GM12878 (cell line): ENCODE results near the gene RNF220. TPM values are rescaled to one million over a fixed set of nuclear protein-coding genes. Genes with fewer than 3 reads are reported as not detected.

ENCODE experiments used
- ATAC-seq: fragments of 200-7000 bp; cut with Tn5 transposase; 3 replicates; pipeline ENCODE4 v1.9.1; 2020; ENCODE audit warnings: mild to moderate bottlenecking, moderate library complexity
- BruUV-seq: library from RNA; stranded (reverse); fragments of 400-500 nt; replicated peaks from 2 replicates; lab custom pipeline; 2021; lab: Mats Ljungman, UMichigan
- CTCF ChIA-PET: fragments of 300-600 bp; sonication (Branson Sonifier 250); formaldehyde crosslinking; extraction: SDS; loops from one replicate; lab custom pipeline; 2021; ENCODE audit warnings: inconsistent platforms; lab: Yijun Ruan, JAX
- POLR2A ChIA-PET: fragments of 350-600 bp; formaldehyde crosslinking; extraction: SDS; loops from one replicate; lab custom pipeline; 2021; ENCODE audit warnings: inconsistent platforms; lab: Charles Lee
- RAD21 ChIA-PET: fragments of 300-600 bp; sonication (Branson Sonifier 250); formaldehyde crosslinking; loops from one replicate; lab custom pipeline; 2023; ENCODE audit warnings: antibody characterized with exemption; ENCODE audit not compliant: unreplicated experiment; lab: Charles Lee
- SMC1A ChIA-PET: fragments of 300-600 bp; sonication (Branson Sonifier 250); formaldehyde crosslinking; loops from one replicate; lab custom pipeline; 2023; ENCODE audit not compliant: unreplicated experiment, uncharacterized antibody; lab: Charles Lee
- DNase-seq: peaks from one replicate; pipeline ENCODE4 v3.0.0-alpha.2; 2011; ENCODE audit warnings: low read depth, low spot score
- FAIRE-seq: peaks from 3 replicates; lab custom pipeline; 2011; peaks lifted over from hg19 to GRCh38; lab: Jason Lieb, UNC
- H2AFZ ChIP-seq: 2 replicates; pipeline ENCODE4 v1.6.0; 2011; ENCODE audit warnings: low read depth, low read length, control low read depth; ENCODE audit not compliant: control insufficient read depth
- H3K27ac ChIP-seq: 2 replicates; pipeline ENCODE4 v1.5.1; 2011; ENCODE audit warnings: control low read depth; ENCODE audit not compliant: control insufficient read depth, insufficient read depth
- H3K27me3 ChIP-seq, 2 experiments: replicated peaks in 1 of 2; 2 replicates each; pipeline versions ENCODE4 v1.6.0 to v1.6.1; 2011; ENCODE audit warnings: low read length in 1 of 2; ENCODE audit not compliant: control insufficient read depth in 2 of 2, insufficient read depth in 2 of 2
- H3K36me3 ChIP-seq, 2 experiments: 2 replicates each; pipeline ENCODE4 v1.5.1; 2011; ENCODE audit warnings: low read length in 1 of 2; ENCODE audit not compliant: control insufficient read depth in 2 of 2, insufficient read depth in 2 of 2
- H3K4me1 ChIP-seq: 2 replicates; pipeline ENCODE4 v1.6.1; 2011; ENCODE audit warnings: mild to moderate bottlenecking, low read length, moderate library complexity, mixed read lengths; ENCODE audit not compliant: control insufficient read depth, insufficient read depth
- H3K4me2 ChIP-seq: 2 replicates; pipeline ENCODE4 v1.6.0; 2011; ENCODE audit warnings: control low read depth; ENCODE audit not compliant: control insufficient read depth, insufficient read depth
- H3K4me3 ChIP-seq: fragments of 200-600 bp; sonication (generic); 2 replicates; pipeline ENCODE4 v1.5.1; 2016
- H3K79me2 ChIP-seq: 2 replicates; pipeline ENCODE4 v1.6.0; 2011; ENCODE audit warnings: low read length; ENCODE audit not compliant: control insufficient read depth, insufficient read depth
- H3K9ac ChIP-seq: 2 replicates; pipeline ENCODE4 v1.8.0; 2011; ENCODE audit warnings: low read length, control low read depth, mixed read lengths; ENCODE audit not compliant: control insufficient read depth, insufficient read depth
- H3K9me3 ChIP-seq: replicated peaks from 3 replicates; pipeline ENCODE4 v1.5.1; 2011; ENCODE audit warnings: mild to moderate bottlenecking, low read length; ENCODE audit not compliant: control insufficient read depth, insufficient read depth
- H4K20me1 ChIP-seq: 2 replicates; pipeline ENCODE4 v1.6.0; 2011; ENCODE audit not compliant: control insufficient read depth, insufficient read depth
- BCLAF1 ChIP-seq: fragments of 450-650 bp; IDR thresholded peaks from 2 replicates; pipeline ENCODE4 v1.6.1; 2017; ENCODE audit warnings: antibody characterized with exemption, mild to moderate bottlenecking, moderate library complexity
- CHD4 ChIP-seq: fragments of 200-600 bp; sonication (generic); IDR thresholded peaks from 2 replicates; pipeline ENCODE4 v1.6.1; 2016; ENCODE audit warnings: mild to moderate bottlenecking
- IRF3 ChIP-seq: fragments of 450-650 bp; IDR thresholded peaks from 2 replicates; pipeline ENCODE4 v1.6.1; 2014; ENCODE audit warnings: mild to moderate bottlenecking
- MEF2A ChIP-seq: IDR thresholded peaks from 2 replicates; pipeline ENCODE4 v1.6.1; 2011; ENCODE audit warnings: low read depth, mild to moderate bottlenecking, low read length, moderate library complexity; ENCODE audit not compliant: insufficient read depth
- NFIC ChIP-seq: IDR thresholded peaks from 2 replicates; pipeline ENCODE4 v1.6.1; 2012; ENCODE audit warnings: low read depth, mild to moderate bottlenecking, inconsistent platforms, low read length, moderate library complexity
- POLR2AphosphoS2 ChIP-seq: IDR thresholded peaks from 2 replicates; pipeline ENCODE4 v1.6.1; 2011; ENCODE audit warnings: low read depth, mild to moderate bottlenecking, low read length, improper control_type of control experiment, moderate library complexity
- RELA ChIP-seq: fragments of 450-650 bp; IDR thresholded peaks from 2 replicates; pipeline ENCODE4 v1.8.0; 2014; ENCODE audit warnings: borderline replicate concordance; ENCODE audit not compliant: partially characterized antibody
- SIN3A ChIP-seq: IDR thresholded peaks from 2 replicates; pipeline ENCODE4 v1.6.1; 2012; ENCODE audit warnings: low read depth, low read length, improper control_type of control experiment
- SMAD1 ChIP-seq: fragments of 450-650 bp; IDR thresholded peaks from 2 replicates; pipeline ENCODE4 v1.6.1; 2018; ENCODE audit warnings: mild to moderate bottlenecking, low read depth; ENCODE audit not compliant: partially characterized antibody
- SMC3 ChIP-seq: IDR thresholded peaks from 2 replicates; pipeline ENCODE4 v1.6.1; 2011; ENCODE audit warnings: low read length, improper control_type of control experiment, borderline replicate concordance
- SUZ12 ChIP-seq: fragments of 200-600 bp; sonication (generic); IDR thresholded peaks from one replicate; pipeline ENCODE4 v1.6.1; 2018; ENCODE audit warnings: antibody characterized with exemption, mild to moderate bottlenecking; ENCODE audit not compliant: unreplicated experiment
- ZNF24 ChIP-seq: fragments of 450-650 bp; IDR thresholded peaks from 2 replicates; pipeline ENCODE4 v1.6.1; 2017; ENCODE audit warnings: antibody characterized with exemption, mild to moderate bottlenecking
- WGBS: methylation state at CpG from one replicate; pipeline ENCODE4 v1.1.6; 2016; ENCODE audit warnings: low lambda C conversion rate; ENCODE audit not compliant: insufficient replicate concordance, insufficient coverage; ENCODE audit errors: missing lambda C conversion rate; 5-methylcytosine and 5-hydroxymethylcytosine counted together
- in situ Hi-C: fragments of 300-500 bp; cut with MboI; formaldehyde crosslinking; loops from 9 replicates; pipeline ENCODE4 v1.14.3; 2018; ENCODE audit warnings: mixed read lengths
- intact Hi-C: fragments of 100-400 bp; cut with micrococcal nuclease; formaldehyde crosslinking; loops from one replicate; pipeline ENCODE4 v1.14.2; 2022; ENCODE audit not compliant: unreplicated experiment
- polyA plus RNA-seq, 11 experiments: library from polyadenylated mRNA; depleted of rRNA in 4 of 11; unstranded in 6 of 11; stranded (reverse) in 5 of 11; fragments of >200 nt; fragmentation: Nextera tagmentation in 4 of 11; fragmentation: Illumina TruSeq in 1 of 11; extraction: Ambion mirVana in 4 of 11; extraction: Trizol in 1 of 11; gene quantifications; 1 replicate in 1 of 11; 2 replicates in 10 of 11; pipeline versions ENCODE4 v1.2.1 to v1.2.3, GENCODE V29; 2011 to 2016; ENCODE audit warnings: inconsistent platforms in 2 of 11, missing spikeins in 2 of 11, low read depth in 1 of 11
- total RNA-seq, 4 experiments: library from RNA; depleted of rRNA in 3 of 4; stranded (reverse); fragments of >200 nt in 3 of 4; fragmentation: Illumina TruSeq in 1 of 4; extraction: Trizol in 1 of 4; gene quantifications; 2 replicates each; pipeline versions ENCODE4 v1.2.1 to v1.2.3, GENCODE V29; 2013 to 2021

The RNF220 gene
- total and polyA plus RNA-seq, 10 of the 15 experiments (the other 5 are each of a cell fraction or from before 2014, with no cell fraction given), result 4.6 to 84.1 (median 53.7) TPM

GRCh38 chr1:44417351-44418021 lies 12.4 kb downstream of the RNF220 start:
- no peaks in the 10 kb centered on the region for H3K79me2 ChIP-seq
- H3K4me1 ChIP-seq, result no peaks in the 10 kb centered on the region
- H3K36me3 ChIP-seq, result no peaks in the 10 kb centered on the region
- POLR2A ChIA-PET, result no interaction called here
- intact Hi-C loops, result no loop called here
- no peak overlapping the region for H3K4me2 ChIP-seq
- peak; percentile 33; the same call in 2 of the 3 replicates for ATAC-seq
- CTCF ChIA-PET, result no interaction called here
- WGBS, result 10% methylated on average over 46 of the region's 65 CpGs
- no peak overlapping the region for H3K27ac ChIP-seq
- H3K9ac ChIP-seq, result no peak overlapping the region
- H3K9me3 ChIP-seq, result no peaks in the 10 kb centered on the region
- peaks cover 15 to 30% of the 10 kb centered on the region in 2 experiments for H3K27me3 ChIP-seq
- FAIRE-seq, result no peak
- TF ChIP-seq SUZ12, result peak; percentile 97
- TF ChIP-seq CHD4, result no peak
- TF ChIP-seq, all 136 proteins: peak for 1
- no peak for DNase-seq
- in situ Hi-C loops, result no loop called here
- Histone ChIP-seq H2AFZ (no peak overlapping the region), H3K4me3 (no peak overlapping the region), H4K20me1 (no peaks in the 10 kb centered on the region; the same call in 1 of the 2 replicates)
- BruUV-seq, result no TSS peak
- RAD21 ChIA-PET, result no interaction called here
- SMC1A ChIA-PET, result no interaction called here

- intact Hi-C loops, result no loop called here
- H3K9ac ChIP-seq, result no peak overlapping the region
- no peak overlapping the region for H3K4me2 ChIP-seq
- H3K27me3 ChIP-seq, result peaks cover 12 to 32% of the 10 kb centered on the region in 2 experiments
- in situ Hi-C loops, result no loop called here
- BruUV-seq, result no TSS peak
- POLR2A ChIA-PET, result no interaction called here
- H4K20me1 ChIP-seq, result no peaks in the 10 kb centered on the region; the same call in 1 of the 2 replicates
- H3K9me3 ChIP-seq, result no peaks in the 10 kb centered on the region
- ATAC-seq, result no peak
- H3K4me3 ChIP-seq, result no peak overlapping the region
- DNase-seq, result no peak
- no peaks in the 10 kb centered on the region for H3K79me2 ChIP-seq
- 25% methylated on average over 35 of the region's 46 CpGs for WGBS
- SMC1A ChIA-PET, result no interaction called here
- RAD21 ChIA-PET, result no interaction called here
- no peak overlapping the region for H2AFZ ChIP-seq
- CTCF ChIA-PET, result no interaction called here
- no peak overlapping the region for H3K27ac ChIP-seq
- FAIRE-seq, result no peak
- H3K36me3 ChIP-seq, result no peaks in the 10 kb centered on the region
- H3K4me1 ChIP-seq, result no peaks in the 10 kb centered on the region
- TF ChIP-seq NFIC (no peak), SMAD1 (no peak), SUZ12 (no peak), IRF3 (no peak), MEF2A (no peak), BCLAF1 (no peak), SIN3A (no peak), ZNF24 (no peak), POLR2AphosphoS2 (no peak), RELA (no peak), SMC3 (no peak)
These were observed 13.1 kb downstream of the RNF220 start for GRCh38 chr1:44418022-44418673.
